IMR-90 (cell line): Measurements from ENCODE around the gene GBA2. TPM values are rescaled to one million over a fixed set of nuclear protein-coding genes. Genes with fewer than 3 reads are reported as not detected.
A peak's percentile ranks its signal among the peaks of the same experiment; 100 is the strongest.

Source experiments
- ATAC-seq: fragments of 200-7000 bp; cut with Tn5 transposase; 2 replicates; pipeline ENCODE4 v1.9.1; 2020; ENCODE audit warnings: low read depth, mild to moderate bottlenecking, moderate library complexity
- BruUV-seq: library from RNA; stranded (reverse); fragments of 400-500 nt; replicated peaks from 2 replicates; lab custom pipeline; 2021; lab: Mats Ljungman, UMichigan
- CTCF ChIA-PET: fragments of 300-600 bp; formaldehyde crosslinking; extraction: SDS; loops from one replicate; lab custom pipeline; 2021; ENCODE audit warnings: antibody characterized with exemption; lab: Yijun Ruan, JAX
- POLR2A ChIA-PET: fragments of 300-600 bp; sonication (Branson Sonifier 250); formaldehyde crosslinking; loops from one replicate; lab custom pipeline; 2022; ENCODE audit warnings: antibody characterized with exemption; ENCODE audit not compliant: unreplicated experiment; lab: Charles Lee
- DNase-seq: peaks from one replicate; pipeline ENCODE4 v3.0.0; 2013
- H2AFZ ChIP-seq: replicated peaks from 2 replicates; pipeline ENCODE3; 2013; ENCODE audit warnings: low read length, mild to moderate bottlenecking; ENCODE audit not compliant: poor library complexity
- H2AK5ac ChIP-seq: 2 replicates; pipeline ENCODE4 v1.6.1; 2013; ENCODE audit warnings: low read depth, low read length, inconsistent platforms
- H2AK9ac ChIP-seq: replicated peaks from 2 replicates; pipeline ENCODE3; 2013; ENCODE audit warnings: mild to moderate bottlenecking, low read depth, low read length, moderate library complexity; ENCODE audit not compliant: poor library complexity
- H2BK120ac ChIP-seq: 2 replicates; pipeline ENCODE4 v1.6.1; 2013; ENCODE audit warnings: low read depth, low read length, inconsistent platforms
- H2BK15ac ChIP-seq: 3 replicates; pipeline ENCODE4 v1.6.1; 2013; ENCODE audit warnings: low read depth, low read length, inconsistent platforms
- H2BK20ac ChIP-seq: 2 replicates; pipeline ENCODE4 v1.6.1; 2013; ENCODE audit warnings: low read depth, mild to moderate bottlenecking, inconsistent platforms, low read length, moderate library complexity
- H2BK5ac ChIP-seq: 2 replicates; pipeline ENCODE4 v1.6.1; 2013; ENCODE audit warnings: mild to moderate bottlenecking, low read depth, low read length, inconsistent platforms; ENCODE audit not compliant: poor library complexity, severe bottlenecking
- H3K14ac ChIP-seq: replicated peaks from 2 replicates; pipeline ENCODE4 v1.6.1; 2013; ENCODE audit warnings: low read depth, low read length, inconsistent platforms
- H3K18ac ChIP-seq: 2 replicates; pipeline ENCODE4 v1.6.1; 2013; ENCODE audit warnings: low read depth, low read length, control low read depth
- H3K23ac ChIP-seq: 2 replicates; pipeline ENCODE4 v1.6.1; 2013; ENCODE audit warnings: low read depth, low read length, inconsistent platforms
- H3K27ac ChIP-seq: 2 replicates; pipeline ENCODE4 v1.5.1; 2013; ENCODE audit warnings: mild to moderate bottlenecking, control low read depth, low read length; ENCODE audit not compliant: insufficient read depth
- H3K27me3 ChIP-seq: 2 replicates; pipeline ENCODE4 v1.6.1; 2013; ENCODE audit warnings: low read length; ENCODE audit not compliant: control insufficient read depth, insufficient read depth
- H3K36me3 ChIP-seq: 2 replicates; pipeline ENCODE4 v1.6.1; 2013; ENCODE audit warnings: low read length, mixed read lengths; ENCODE audit not compliant: control insufficient read depth, insufficient read depth
- H3K4ac ChIP-seq: 2 replicates; pipeline ENCODE4 v1.6.1; 2013; ENCODE audit warnings: low read depth, low read length, inconsistent platforms
- H3K4me1 ChIP-seq: 2 replicates; pipeline ENCODE4 v1.6.1; 2013; ENCODE audit warnings: low read length, mixed read lengths; ENCODE audit not compliant: control insufficient read depth, insufficient read depth
- H3K4me2 ChIP-seq: 2 replicates; pipeline ENCODE4 v1.6.1; 2013; ENCODE audit warnings: low read depth, mild to moderate bottlenecking, control low read depth, low read length, moderate library complexity
- H3K4me3 ChIP-seq: 2 replicates; pipeline ENCODE4 v1.5.1; 2013; ENCODE audit warnings: low read depth, mild to moderate bottlenecking, control low read depth, low read length, moderate library complexity; ENCODE audit not compliant: insufficient read depth
- H3K56ac ChIP-seq: 2 replicates; pipeline ENCODE4 v1.6.1; 2013; ENCODE audit warnings: low read length, inconsistent platforms; ENCODE audit not compliant: insufficient read depth; ENCODE audit errors: extremely low read depth
- H3K79me1 ChIP-seq, 2 experiments: 2 replicates each; pipeline ENCODE4 v1.6.1; 2013; ENCODE audit warnings: low read length in 2 of 2, inconsistent platforms in 1 of 2, low read depth in 1 of 2
- H3K9ac ChIP-seq: 2 replicates; pipeline ENCODE4 v1.6.1; 2013; ENCODE audit warnings: low read depth, low read length, control low read depth
- H3K9me1 ChIP-seq: 2 replicates; pipeline ENCODE4 v1.6.1; 2013; ENCODE audit warnings: low read length, inconsistent platforms; ENCODE audit not compliant: insufficient read depth
- H3K9me3 ChIP-seq: 2 replicates; pipeline ENCODE4 v1.6.1; 2013; ENCODE audit warnings: low read length; ENCODE audit not compliant: control insufficient read depth, insufficient read depth
- H4K20me1 ChIP-seq: 2 replicates; pipeline ENCODE4 v1.6.1; 2013; ENCODE audit warnings: low read length, inconsistent platforms; ENCODE audit not compliant: insufficient read depth
- H4K5ac ChIP-seq: 2 replicates; pipeline ENCODE4 v1.6.1; 2013; ENCODE audit warnings: mild to moderate bottlenecking, low read depth, low read length, control low read depth
- H4K8ac ChIP-seq, 2 experiments: 2 replicates each; pipeline ENCODE4 v1.6.1; 2013; ENCODE audit warnings: low read depth in 2 of 2, low read length in 2 of 2, control low read depth in 1 of 2, inconsistent platforms in 1 of 2
- H4K91ac ChIP-seq: 2 replicates; pipeline ENCODE4 v1.6.1; 2013; ENCODE audit warnings: low read depth, low read length, inconsistent platforms; ENCODE audit not compliant: insufficient read depth
- CTCF ChIP-seq: conservative IDR thresholded peaks from 2 replicates; pipeline ENCODE4 v1.5.1; 2012; ENCODE audit warnings: mild to moderate bottlenecking, low read depth, low read length, improper control_type of control experiment
- FOS ChIP-seq: fragments of 150-350 bp; IDR thresholded peaks from 2 replicates; pipeline ENCODE4 v1.6.1; 2016; ENCODE audit warnings: low read depth, low read length
- RAD21 ChIP-seq: IDR thresholded peaks from 2 replicates; pipeline ENCODE4 v1.6.1; 2012; ENCODE audit warnings: low read length, improper control_type of control experiment
- SMC3 ChIP-seq: fragments of 150-350 bp; IDR thresholded peaks from 2 replicates; pipeline ENCODE4 v1.6.1; 2016; ENCODE audit warnings: low read depth, mild to moderate bottlenecking, antibody characterized with exemption, low read length, moderate library complexity
- USF2 ChIP-seq: fragments of 150-350 bp; IDR thresholded peaks from 2 replicates; pipeline ENCODE4 v1.6.1; 2017; ENCODE audit warnings: mild to moderate bottlenecking, antibody characterized with exemption, low read length, low read depth
- WGBS, 2 experiments: methylation state at CpG; one replicate each; pipeline versions ENCODE4 v1.1.5 to v1.1.7; 2013; ENCODE audit warnings: missing lambda C conversion rate in 2 of 2; ENCODE audit not compliant: insufficient read length in 1 of 2; ENCODE audit errors: extremely low coverage in 2 of 2; 5-methylcytosine and 5-hydroxymethylcytosine counted together
- dilution Hi-C: fragments of 300-500 bp; cut with HindIII; formaldehyde crosslinking; loops from one replicate; pipeline ENCODE4 v1.14.3; 2018; ENCODE audit warnings: low sequenced_read_pairs; ENCODE audit not compliant: unreplicated experiment
- in situ Hi-C: fragments of 300-500 bp; cut with MboI; formaldehyde crosslinking; loops from 3 replicates; pipeline ENCODE4 v1.14.3; 2019; ENCODE audit warnings: low sequenced_read_pairs, inconsistent platforms, mixed read lengths
- intact Hi-C: fragments of 100-400 bp; cut with micrococcal nuclease; formaldehyde crosslinking; loops from 2 replicates; pipeline ENCODE4 v1.10.0; 2022
- polyA plus RNA-seq, 3 experiments: library from polyadenylated mRNA; depleted of rRNA; stranded (reverse); fragments of >200 nt; gene quantifications; 2 replicates each; pipeline ENCODE4 v1.2.3, GENCODE V29; 2012; ENCODE audit warnings: low replicate concordance in 1 of 3
- total RNA-seq: library from RNA; depleted of rRNA; stranded (reverse); fragments of >200 nt; gene quantifications from 2 replicates; pipeline ENCODE4 v1.2.3, GENCODE V29; 2012

Gene GBA2
- total and polyA plus RNA-seq, 2 of the 4 experiments (the other 2 are of a cell fraction): 18.1 to 38.2 TPM

GRCh38 chr9:35696520-35697215, 52.4 kb downstream of the GBA2 start:
- no peak overlapping the region for H2BK120ac ChIP-seq
- peaks cover 7% of the 10 kb centered on the region; the same call in 1 of the 2 replicates for H3K4me1 ChIP-seq
- H3K4me2 ChIP-seq: no peak overlapping the region
- in situ Hi-C loops: no loop called here
- H3K36me3 ChIP-seq: peaks cover 57% of the 10 kb centered on the region
- WGBS, 2 experiments: no CpG with 5 or more reads among the region's 9 CpGs
- H4K8ac ChIP-seq: peak overlapping the region in 1 of 2 experiments; percentile 38; a peak in 1 of 4 replicates
- no peak overlapping the region for H4K91ac ChIP-seq
- H3K4me3 ChIP-seq: no peak overlapping the region
- no peak overlapping the region for H2BK15ac ChIP-seq
- H2AK9ac ChIP-seq: no peak overlapping the region
- CTCF ChIA-PET: interaction anchor here (1.0 to 1.8 kb wide), 9 partner anchors 9 to 49 kb away, joined by 3 to 8 read pairs (median 3); partner anchors contain the start of genes CREB3 and TLN1
- peaks cover 10% of the 10 kb centered on the region for H3K9me1 ChIP-seq
- H2BK5ac ChIP-seq: peak overlapping the region; percentile 79
- peak; percentile 60 for ATAC-seq
- no peak overlapping the region for H3K9ac ChIP-seq
- H3K14ac ChIP-seq: no peak overlapping the region; the same call in 1 of the 2 replicates
- H3K9me3 ChIP-seq: no peaks in the 10 kb centered on the region
- intact Hi-C loops: no loop called here
- no peak overlapping the region for H3K18ac ChIP-seq
- H3K4ac ChIP-seq: no peak overlapping the region
- no peak overlapping the region for H2AFZ ChIP-seq
- H4K5ac ChIP-seq: no peak overlapping the region; the same call in 1 of the 2 replicates
- DNase-seq: peak; percentile 40
- no peak overlapping the region for H3K56ac ChIP-seq
- H3K79me1 ChIP-seq: peaks cover 11 to 50% of the 10 kb centered on the region in 2 experiments
- dilution Hi-C loops: no loop called here
- TF ChIP-seq SMC3: peak; percentile 54
- peak; percentile 71 for TF ChIP-seq CTCF
- no peak for TF ChIP-seq USF2
- no peak for TF ChIP-seq FOS
- peak; percentile 52 for TF ChIP-seq RAD21
- H4K20me1 ChIP-seq: peaks cover 22% of the 10 kb centered on the region
- no TSS peak for BruUV-seq
- 0 out of 2 replicates have a peak overlapping the region, but pooled peaks have one; percentile 66 for H2AK5ac ChIP-seq
- peak overlapping the region; percentile 29; the same call in 1 of the 2 replicates for H3K23ac ChIP-seq
- no peaks in the 10 kb centered on the region for H3K27me3 ChIP-seq
- POLR2A ChIA-PET: interaction anchor here (0.7 to 1.7 kb wide), 3 partner anchors 9 to 31 kb away, joined by 3 to 10 read pairs (median 4); no protein-coding TSS in a partner anchor
- no peak overlapping the region for H2BK20ac ChIP-seq
- H3K27ac ChIP-seq: no peak overlapping the region
